GM19043 (cell line): ENCODE results near the gene THEM5.

ENCODE experiments used
- ATAC-seq: cut with Tn5 transposase; IDR thresholded peaks from one replicate; pipeline ENCODE4 v1.9.1; 2021; ENCODE audit warnings: low read depth; ENCODE audit not compliant: unreplicated experiment

Gene THEM5

DNA sequence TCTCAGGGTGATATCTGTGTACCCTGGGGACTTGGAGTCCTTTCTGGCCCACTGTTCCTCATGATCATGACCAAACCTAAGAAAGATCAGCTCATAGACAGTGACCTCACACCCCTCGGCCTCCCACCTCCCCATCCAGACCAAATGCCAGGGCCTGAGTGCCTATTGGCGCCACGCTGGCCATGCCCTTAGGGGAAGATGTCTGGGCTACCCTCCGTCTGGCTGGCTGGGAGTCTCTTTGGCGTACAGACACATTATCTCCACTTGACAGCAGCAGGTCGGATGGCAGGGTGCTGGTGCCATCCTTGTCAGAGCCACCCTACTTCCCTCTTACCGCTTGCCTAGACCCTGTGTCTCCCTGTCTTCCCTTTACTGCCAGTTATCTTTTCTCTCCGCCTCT is 30.3 kb downstream of the THEM5 start:
- no peak for ATAC-seq

DNA sequence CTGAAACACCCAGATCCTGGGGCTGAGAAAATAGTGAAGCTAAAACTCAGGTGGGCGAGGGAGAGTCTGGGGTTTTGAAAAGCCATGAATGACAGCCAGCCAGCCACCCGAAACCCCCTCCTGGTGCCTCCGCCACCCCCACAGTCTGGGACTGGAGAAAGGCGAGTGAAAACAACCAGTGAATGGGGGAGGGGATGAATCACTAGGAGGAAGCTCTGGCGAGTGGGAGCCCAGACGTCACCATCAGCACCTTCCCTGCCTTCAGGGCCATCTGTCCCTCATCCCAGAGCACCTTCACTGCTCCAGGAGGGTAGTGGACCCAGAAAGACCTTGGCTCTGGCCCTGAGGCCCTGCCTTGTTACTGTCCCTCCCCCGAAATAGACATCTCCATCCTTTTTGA is 31.1 kb downstream of the THEM5 start:
- ATAC-seq, result no peak

DNA sequence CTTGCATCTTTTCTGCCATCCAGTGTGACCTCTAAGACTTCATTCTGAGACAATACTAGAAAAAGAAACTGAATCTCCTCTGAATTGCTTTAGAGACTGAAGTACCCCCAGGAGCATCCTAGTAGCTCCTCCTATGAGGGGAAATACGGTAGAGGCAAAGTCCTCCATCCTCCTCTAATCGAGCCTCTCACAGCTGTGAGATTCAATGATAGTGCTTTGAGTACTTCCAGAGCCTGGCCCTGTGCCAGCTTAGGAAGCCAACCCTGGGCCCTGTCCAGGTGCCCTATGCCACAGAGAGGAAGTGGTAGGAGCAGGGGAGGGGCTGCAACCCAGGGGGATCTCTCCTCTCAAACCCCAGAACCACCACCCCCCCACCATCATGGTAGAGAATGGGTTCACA is 32.6 kb downstream of the THEM5 start:
- ATAC-seq, result no peak

DNA sequence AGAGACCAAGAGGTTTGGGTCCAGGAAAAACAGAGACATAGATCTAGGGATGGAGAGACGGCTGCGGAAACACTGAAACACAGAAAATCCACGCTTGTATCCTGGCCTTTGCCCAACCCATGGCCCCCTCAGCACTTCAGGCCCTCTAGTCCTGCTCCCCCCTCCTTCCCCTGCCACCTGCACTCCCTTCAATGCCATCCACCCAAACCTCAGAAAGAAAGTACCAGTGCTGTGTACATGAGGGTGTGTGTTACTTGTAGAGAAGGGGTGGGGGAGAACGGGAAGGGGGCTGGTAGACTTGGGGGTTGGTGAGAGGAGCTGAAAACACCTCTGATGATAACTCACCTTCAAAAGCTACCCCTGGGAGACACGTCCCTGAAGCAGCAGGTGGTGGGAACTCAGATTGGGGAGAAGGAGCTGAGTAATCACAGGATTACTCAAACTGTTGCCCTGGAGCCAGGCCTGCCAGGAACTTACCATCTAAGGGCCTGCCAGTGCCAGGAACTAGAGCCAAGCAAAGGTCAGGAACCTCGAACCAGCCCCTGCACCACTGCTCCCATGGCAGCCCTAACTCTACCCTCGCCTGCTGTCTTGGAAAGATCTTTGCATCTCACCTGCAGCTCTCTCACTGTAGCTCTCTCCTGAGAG is 33.4 kb downstream of the THEM5 start:
- ATAC-seq, result no peak

DNA sequence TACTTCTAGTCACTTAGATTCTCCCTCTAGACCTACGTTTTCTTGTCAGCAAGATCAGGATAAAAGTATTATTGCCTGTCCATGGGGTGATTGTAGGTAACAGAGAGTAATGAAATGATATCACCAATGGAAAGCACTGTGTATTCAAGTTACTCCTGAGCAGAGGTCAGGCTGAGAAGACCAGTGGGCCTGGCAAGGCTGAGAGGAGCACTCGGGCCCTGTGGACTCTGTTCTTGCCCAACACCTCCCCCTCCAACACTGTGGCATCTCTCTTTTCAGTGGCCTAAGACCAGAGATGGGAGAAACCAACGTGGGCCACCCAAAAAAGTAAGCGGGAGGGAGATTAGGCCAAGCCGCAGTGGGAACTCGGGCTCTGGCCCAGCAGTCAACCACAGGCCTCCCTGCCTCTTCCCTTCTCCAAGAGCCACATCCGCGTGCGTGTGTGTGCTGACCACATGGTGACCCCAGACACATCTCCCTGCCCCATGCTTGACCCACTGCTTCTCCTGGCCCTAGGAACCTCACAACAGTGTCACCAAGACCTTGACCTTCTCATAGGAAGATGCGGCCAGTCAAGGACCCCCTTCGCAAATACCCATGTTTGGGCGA is 34.2 kb downstream of the THEM5 start:
- ATAC-seq, result no peak

DNA sequence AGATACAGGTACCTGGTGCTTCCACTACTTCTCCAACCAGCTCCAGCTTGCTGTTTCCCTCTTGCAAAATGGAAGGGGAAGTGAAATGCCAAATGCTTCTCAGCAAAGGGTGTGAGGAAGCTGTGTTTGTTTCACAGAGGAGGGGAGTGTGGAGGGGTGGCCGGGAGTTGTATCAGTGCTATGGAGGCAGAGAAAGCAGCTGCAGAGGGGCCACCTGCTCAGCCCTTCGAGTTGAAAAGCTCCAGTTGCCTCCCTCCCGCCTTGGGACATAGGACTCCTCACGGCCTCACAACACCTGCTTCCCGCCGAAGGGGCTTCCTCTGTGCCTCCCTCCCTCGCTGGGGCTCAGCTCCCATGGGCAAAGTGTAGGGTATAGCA is 36.2 kb downstream of the THEM5 start:
- ATAC-seq, result no peak

DNA sequence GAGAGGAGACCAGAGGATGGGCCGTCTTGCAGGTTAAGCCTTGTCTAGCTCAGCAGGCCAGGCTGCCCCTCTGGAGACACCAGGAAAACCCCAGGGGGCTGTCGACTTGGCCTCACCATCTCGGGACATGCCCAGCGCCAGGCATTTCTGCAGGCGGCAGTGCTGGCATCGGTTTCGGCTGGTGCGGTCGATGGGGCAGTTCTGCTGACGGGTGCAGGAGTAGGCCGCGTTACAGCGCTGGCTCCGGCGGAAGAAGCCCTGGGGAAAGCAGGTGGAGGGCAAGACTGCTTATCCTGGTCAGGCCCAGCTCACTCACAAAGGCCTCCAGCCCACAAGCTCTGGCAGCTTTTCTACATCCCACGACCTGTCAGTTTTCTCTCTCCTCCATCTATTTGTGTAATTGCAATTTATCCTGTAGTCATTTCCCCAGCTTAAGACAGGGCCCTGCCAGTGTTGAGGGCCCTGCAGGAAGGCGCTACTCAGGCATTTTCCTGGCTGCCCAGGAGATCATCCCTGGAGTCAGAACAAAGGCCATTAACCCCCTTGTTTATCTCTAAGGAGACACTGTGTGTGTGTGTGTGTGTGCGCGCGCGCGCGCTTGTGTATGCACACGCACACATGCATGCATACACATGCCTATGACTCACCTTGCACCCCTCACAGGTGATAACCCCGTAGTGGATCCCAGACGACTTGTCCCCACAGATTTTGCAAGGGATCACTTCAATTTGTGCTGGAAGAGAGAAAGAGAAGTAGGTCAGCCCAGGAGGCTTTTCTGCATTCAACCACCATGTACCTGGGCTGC is 36.8 kb downstream of the THEM5 start:
- no peak for ATAC-seq

DNA sequence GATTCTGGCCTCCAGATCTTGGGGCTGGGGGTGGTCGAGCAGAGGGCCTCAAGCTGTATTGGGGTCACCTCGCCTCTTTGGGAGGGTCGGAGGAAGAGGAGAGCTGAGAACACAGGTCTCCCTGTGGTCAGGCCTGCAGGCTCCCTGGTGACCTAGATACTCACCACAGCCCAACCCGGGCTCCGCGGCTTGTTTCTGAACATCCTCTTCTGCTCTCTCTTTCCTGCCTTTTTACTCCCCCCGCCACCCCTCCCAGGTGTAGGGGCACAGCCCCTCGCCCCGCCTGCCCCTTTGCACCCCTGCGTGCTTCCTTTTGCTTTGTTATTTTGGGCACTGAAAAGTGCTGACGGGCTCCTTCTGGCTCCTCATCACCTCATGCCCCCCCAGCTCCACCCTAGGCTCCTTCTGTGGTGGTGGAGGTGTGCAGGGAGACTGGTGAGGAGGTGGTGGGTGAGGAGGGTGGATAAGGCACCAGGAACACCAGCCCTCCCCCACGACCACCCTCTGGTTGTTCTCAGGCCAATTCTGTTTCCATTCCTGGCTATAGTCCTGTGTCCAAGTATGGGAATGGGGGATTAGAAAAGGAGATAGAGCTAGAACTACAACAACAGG is 37.7 kb downstream of the THEM5 start:
- ATAC-seq, result no peak

DNA sequence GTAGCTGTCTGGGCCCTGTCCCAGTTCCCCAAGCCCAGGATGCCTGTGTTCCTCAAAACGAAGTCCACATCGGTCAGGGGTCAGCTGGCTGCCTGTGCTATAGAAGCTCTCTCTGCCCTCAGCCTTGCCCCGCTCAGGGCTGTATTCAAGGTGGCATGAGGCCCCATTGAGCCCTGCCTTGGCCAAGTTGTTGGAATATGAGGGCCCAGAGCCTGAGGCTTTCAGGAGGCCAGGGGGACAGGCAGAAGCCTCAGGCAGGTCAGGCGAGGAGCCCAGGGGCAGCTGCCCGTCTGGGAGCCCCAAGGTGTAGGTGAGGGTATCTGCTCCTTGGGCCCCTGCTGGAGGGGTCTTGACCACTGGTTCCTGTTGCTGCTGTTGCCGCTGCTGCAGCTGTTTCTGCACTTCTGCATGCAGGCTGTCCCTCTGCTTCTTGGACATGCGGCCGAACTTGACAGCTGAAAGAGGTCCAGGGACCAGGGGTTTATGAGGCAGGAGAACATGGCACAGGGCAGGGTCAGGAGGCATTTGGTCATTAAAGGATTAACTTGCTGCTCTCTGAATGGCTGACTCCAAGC is 38.5 kb downstream of the THEM5 start:
- no peak for ATAC-seq

DNA sequence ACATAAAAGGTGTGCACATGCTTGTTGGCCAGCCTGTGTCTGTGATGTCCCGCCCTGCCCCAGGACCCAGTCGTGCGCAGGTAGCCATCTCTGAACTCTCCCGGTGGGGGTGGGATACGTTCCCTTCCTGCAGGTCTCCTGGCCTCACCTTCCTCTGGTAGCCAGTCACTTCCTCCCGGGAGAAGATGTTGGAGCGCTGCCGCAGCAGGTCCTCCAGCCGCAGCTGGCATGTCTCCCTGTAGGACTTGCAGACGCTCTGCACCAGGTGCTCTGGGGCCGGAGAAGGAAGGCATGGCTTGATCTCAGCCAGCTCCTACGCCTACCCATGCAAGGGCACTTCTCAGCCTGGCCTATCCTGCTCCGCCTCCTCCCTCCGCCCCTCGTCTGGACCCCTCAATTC is 39.1 kb downstream of the THEM5 start:
- ATAC-seq, result no peak

DNA sequence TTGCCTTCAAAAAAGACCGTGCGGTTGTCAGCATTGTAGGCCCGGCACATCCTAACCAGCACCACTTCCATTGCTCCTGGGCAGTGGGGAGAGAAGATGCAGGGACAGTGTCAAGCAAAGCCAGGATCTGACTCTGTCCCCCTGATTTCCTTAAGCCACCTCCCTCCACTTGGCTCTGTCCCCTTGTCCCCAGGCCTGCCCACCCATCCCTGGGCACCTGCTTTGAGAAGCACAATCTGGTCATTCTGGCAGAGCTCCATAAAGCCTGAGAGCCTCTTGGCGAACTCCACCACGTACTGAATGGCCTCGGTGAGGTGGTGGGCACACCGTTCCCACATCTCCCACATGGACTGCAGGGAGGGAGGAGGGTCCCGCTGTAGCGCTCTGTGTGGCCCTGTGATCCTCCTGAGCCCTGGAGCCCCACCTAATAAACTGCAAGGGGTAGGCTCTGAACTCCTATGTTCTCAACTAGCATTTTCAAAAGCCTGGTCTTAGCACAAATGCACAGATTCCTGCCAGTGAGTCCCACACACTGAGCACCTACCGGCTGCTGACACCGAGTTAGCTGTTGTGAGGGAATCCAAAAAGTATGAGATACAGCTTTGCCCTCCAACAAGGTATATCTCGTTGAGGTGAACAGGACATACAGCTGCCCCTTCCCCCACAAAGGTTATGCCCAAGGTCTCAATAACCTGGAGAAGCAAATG is 40.1 kb downstream of the THEM5 start:
- no peak for ATAC-seq

DNA sequence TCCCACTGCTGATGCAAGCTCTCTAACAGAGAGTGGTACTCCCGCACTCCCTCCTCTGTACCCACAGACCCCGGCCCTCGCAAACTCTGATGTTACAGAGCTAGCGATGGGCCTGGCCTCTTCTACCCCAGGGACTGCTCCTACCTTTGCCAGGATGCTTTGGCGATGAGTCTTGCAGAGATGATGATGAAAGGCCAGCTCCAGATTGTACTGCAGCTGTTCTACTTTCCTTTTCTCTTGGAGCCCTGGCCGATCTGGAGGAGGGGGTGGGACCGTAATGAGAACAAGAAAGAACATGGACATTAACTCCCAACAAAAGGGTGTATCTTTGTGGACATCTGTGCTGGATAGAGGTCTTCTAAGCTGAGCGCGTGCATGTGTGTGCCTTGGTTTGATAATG is 42.3 kb downstream of the THEM5 start:
- ATAC-seq, result no peak

DNA sequence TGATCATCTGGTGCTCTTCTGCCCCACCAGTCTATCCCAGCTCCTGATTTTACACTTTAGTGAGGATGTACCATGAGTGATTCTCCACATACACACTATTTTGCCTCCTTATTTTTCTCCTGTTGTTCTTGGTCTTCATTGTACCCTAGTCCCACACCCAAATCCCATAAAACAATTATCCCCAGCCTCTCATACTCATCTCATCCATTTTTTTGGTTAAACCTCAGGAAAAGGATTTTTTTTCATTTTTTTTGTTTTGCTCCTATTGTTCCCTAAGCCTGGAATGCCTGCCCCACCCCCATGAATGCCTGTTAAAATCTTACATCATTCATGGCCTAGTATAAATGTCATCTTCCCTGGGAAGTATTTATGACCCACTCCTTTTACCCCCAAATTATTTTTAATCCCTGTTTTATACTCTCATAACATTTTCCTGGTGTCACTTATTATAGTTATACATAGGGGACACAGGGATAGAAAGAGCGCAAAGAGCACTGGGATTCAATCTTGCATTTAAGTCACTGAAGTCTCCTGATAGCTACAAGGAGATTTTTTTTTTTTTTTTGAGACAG is 43.4 kb downstream of the THEM5 start:
- ATAC-seq, result no peak

DNA sequence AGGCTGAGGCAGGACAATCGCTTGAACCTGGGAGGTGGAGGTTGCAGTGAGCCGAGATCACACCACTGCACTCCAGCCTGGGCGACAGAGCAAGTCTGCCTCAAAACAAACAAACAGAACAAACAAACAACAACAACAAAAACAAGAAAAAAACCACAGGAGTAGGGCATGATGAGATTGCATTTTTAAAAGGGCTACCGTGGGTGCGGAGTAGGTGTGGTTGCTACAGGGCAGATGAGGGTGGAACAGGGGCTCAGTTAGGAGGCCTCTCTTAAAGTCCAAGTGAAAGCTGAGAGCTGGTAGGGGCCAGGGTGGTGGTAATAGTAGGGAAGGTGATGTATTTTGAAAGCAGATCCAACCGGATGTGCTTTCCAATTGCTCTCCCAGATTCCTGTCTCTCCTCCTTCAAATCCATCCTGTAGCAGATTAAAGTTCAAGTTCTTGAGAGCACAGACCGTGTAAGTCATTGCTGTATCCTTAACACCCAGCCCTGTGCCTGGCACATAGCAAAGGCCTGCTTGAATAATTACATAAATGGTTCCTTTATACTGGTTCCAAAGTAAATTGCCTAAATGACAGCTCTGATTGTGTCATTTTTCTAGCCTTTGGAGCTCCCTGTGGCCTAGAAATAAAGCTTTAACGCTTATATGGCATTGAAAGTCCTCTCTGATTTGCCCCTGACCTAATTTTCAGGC is 44.1 kb downstream of the THEM5 start:
- no peak for ATAC-seq

DNA sequence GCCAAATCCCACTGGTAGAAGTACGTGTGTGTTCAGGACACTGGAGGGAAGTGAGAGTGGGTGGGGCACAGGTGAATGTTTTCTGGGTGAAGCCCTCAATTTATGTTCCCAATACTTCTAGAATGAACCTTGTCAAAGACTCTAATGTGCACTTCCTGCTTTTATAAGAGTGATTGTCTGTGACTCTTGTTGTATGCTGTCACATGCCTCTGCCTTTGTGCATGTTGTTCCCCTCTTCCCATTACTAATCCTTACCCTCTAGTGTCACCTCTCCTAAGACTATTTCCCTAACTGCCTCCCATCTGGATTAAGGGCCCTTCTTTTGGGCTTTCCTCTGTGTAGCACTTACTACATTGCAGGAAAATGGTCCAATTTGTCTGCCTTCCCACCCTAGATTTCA is 45.7 kb downstream of the THEM5 start:
- no peak for ATAC-seq

DNA sequence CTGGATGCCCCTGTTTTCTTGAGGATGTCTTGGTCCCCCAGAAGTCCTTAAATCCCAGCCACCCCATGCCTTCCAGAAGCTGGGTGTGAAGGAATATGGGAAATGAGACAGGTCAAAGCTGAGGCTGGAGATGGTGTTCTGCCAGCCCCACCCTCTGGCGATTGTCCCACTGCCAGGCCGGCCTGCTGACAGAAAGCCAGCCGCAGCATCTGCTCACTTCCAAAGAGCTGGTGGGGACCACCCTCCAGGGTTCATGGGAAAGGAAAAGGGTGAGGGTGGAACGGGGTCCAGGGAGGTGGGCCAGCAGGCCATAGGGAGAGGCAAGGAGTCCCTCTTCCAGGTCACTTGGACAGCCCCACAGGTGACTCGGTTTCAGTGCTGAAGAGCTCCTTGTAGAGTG is 46.4 kb downstream of the THEM5 start:
- ATAC-seq, result no peak

DNA sequence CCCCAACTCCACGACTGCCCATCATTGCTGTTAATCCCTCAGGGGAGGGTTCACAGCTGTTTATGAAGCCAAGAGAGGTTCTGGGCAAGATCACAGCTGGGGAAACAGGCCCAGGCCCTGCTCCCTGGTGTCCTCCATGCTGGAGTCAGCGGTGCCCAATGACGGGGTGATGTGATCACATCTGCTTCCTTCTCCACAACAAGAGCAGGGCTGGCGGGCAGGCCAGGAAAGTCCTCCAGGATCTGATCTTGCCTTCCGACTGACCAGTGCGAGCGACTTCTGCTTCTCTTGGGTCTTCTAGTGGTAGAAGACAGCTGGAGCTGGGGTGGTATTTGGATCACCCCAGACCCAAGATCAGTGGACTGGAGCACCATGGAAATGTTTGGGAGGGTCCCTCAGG is 47.3 kb downstream of the THEM5 start:
- no peak for ATAC-seq

DNA sequence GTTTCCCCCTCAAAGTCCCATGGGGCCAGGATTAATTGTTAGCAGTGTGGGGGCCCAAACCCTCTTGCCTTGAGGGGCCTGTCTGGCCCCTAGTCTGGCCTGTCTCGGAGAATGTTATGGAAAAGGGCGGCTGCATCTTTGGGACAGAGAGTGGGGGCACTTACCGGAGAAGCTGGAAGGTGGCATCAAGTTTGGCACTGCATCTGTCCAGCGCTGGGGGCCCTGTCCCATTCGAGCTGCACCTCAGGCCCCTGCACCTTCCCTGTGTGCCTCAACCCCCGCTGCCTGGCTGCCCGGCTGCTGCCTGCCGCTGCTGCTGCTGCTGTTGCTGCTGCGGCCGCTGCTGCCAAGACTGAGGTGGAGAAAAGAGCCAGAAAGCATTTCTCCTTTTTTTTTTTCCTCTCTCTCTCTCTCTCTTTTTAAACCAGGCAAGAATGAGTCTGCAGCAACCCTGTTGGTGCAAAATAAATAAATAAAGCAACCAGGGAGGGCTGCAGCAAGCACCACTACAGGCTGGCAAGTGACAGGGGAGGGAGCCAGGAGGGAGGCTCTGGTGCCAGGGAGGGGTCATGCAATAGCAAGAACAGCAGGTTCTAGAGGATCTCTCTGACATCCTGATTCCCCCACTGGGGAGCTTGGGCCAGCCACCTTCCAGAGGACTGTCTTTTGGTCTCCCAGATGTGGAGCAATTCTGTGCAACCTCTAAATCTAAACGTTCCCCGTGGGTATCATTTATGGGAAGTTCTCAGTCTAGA is 48.3 kb downstream of the THEM5 start, which contains the start of gene LINGO4:
TSS of gene LINGO4 (minus strand) at position 354 of the 755 bp plus-strand sequence. CDS start 2,715 bp downstream, outside the sequence.
- ATAC-seq, result no peak

DNA sequence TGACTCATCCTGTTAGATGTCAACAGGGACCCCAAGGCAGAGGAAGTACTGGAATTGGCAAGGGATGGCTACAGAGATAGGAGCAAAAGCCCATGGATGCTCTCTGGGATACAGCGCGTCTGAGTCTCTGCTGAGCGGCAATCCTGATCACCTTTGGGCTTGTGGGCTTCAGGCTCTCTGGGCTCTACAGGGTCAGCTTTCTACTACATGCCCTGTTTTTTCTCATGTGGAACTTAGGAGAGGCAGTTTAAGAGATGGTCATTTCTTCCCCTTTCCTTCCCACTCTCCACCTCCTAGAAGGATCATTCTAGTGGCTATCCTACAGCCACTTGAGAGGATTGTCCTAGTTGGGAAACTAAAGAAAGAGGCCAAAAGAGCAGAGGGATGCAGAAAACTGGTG is 49.6 kb downstream of the THEM5 start:
- no peak for ATAC-seq
